SK-N-MC (cell line): ENCODE measurements around the gene ZIC1.
A peak's percentile ranks its signal among the peaks of the same experiment; 100 is the strongest.

ENCODE experiments used
- DNase-seq: peaks from one replicate; pipeline ENCODE4 v3.0.0-alpha.2; 2011; ENCODE audit warnings: low read depth, low spot score
- H3K27ac ChIP-seq: fragments of 200-600 bp; sonication (generic); 2 replicates; pipeline ENCODE4 v1.5.1; 2016; ENCODE audit warnings: mixed run types
- H3K36me3 ChIP-seq: fragments of 200-600 bp; sonication (generic); 2 replicates; pipeline ENCODE4 v1.6.1; 2017; ENCODE audit warnings: antibody characterized with exemption, low read length, mixed read lengths; ENCODE audit not compliant: insufficient read depth
- H3K4me3 ChIP-seq: fragments of 200-600 bp; sonication (generic); 2 replicates; pipeline ENCODE4 v1.5.1; 2016
- H3K9ac ChIP-seq: fragments of 200-600 bp; sonication (generic); 2 replicates; pipeline ENCODE4 v1.8.0; 2017; ENCODE audit warnings: mixed run types, mixed read lengths; ENCODE audit not compliant: insufficient read length
- H3K9me3 ChIP-seq: fragments of 200-600 bp; sonication (generic); 2 replicates; pipeline ENCODE4 v1.6.1; 2017; ENCODE audit warnings: low read depth, mild to moderate bottlenecking, antibody characterized with exemption, low read length, moderate library complexity, mixed read lengths
- EZH2 ChIP-seq: fragments of 200-600 bp; sonication (generic); IDR thresholded peaks from one replicate; pipeline ENCODE4 v1.6.1; 2017; ENCODE audit warnings: antibody characterized with exemption
- FOXP2 ChIP-seq: optimal IDR thresholded peaks from 2 replicates; pipeline ENCODE3; 2011; ENCODE audit warnings: mild to moderate bottlenecking, moderate library complexity; ENCODE audit not compliant: insufficient read depth; ENCODE audit errors: extremely low read length, control extremely low read depth
- POLR2AphosphoS5 ChIP-seq: IDR thresholded peaks from 2 replicates; pipeline ENCODE4 v1.6.1; 2012; ENCODE audit warnings: mild to moderate bottlenecking, low read depth, low read length, borderline replicate concordance

ZIC1 gene

GRCh38 chr3:147413686-147414389 is 4.7 kb downstream of the ZIC1 start:
- DNase-seq, result no peak
- no peak for TF ChIP-seq EZH2
- H3K9ac ChIP-seq, result no peak overlapping the region
- no peaks in the 10 kb centered on the region for H3K9me3 ChIP-seq
- H3K4me3 ChIP-seq, result no peak overlapping the region
- H3K27ac ChIP-seq, result no peak overlapping the region
- no peaks in the 10 kb centered on the region; the same call in 1 of the 2 replicates for H3K36me3 ChIP-seq

GRCh38 chr3:147414390-147415138 is 5.4 kb downstream of the ZIC1 start:
- DNase-seq, result peak; percentile 22
- no peaks in the 10 kb centered on the region for H3K9me3 ChIP-seq
- no peaks in the 10 kb centered on the region; the same call in 1 of the 2 replicates for H3K36me3 ChIP-seq
- TF ChIP-seq FOXP2 (no peak), POLR2AphosphoS5 (peak; percentile 26; the same call in 1 of the 2 replicates), EZH2 (no peak)
- H3K4me3 ChIP-seq, result 0 out of 2 replicates have a peak overlapping the region, but pooled peaks have one; percentile 11
- H3K27ac ChIP-seq, result no peak overlapping the region
- H3K9ac ChIP-seq, result no peak overlapping the region

GRCh38 chr3:147415286-147415685 is 6.1 kb downstream of the ZIC1 start:
- no peaks in the 10 kb centered on the region; the same call in 1 of the 2 replicates for H3K36me3 ChIP-seq
- H3K9ac ChIP-seq, result no peak overlapping the region
- no peaks in the 10 kb centered on the region for H3K9me3 ChIP-seq
- no peak for TF ChIP-seq FOXP2
- TF ChIP-seq EZH2, result no peak
- TF ChIP-seq POLR2AphosphoS5, result no peak
- H3K4me3 ChIP-seq, result no peak overlapping the region
- no peak overlapping the region for H3K27ac ChIP-seq
- no peak for DNase-seq

- Histone ChIP-seq H3K27ac (no peak overlapping the region), H3K9me3 (no peaks in the 10 kb centered on the region), H3K9ac (no peak overlapping the region), H3K36me3 (no peaks in the 10 kb centered on the region; the same call in 1 of the 2 replicates), H3K4me3 (no peak overlapping the region)
- DNase-seq, result no peak
- TF ChIP-seq FOXP2 (no peak), EZH2 (no peak), POLR2AphosphoS5 (no peak)
These were observed 6.7 kb downstream of the ZIC1 start for GRCh38 chr3:147415874-147416273.

- no peaks in the 10 kb centered on the region for H3K9me3 ChIP-seq
- no peak overlapping the region for H3K4me3 ChIP-seq
- no peak for DNase-seq
- H3K27ac ChIP-seq, result no peak overlapping the region
- H3K9ac ChIP-seq, result no peak overlapping the region
- no peaks in the 10 kb centered on the region; the same call in 1 of the 2 replicates for H3K36me3 ChIP-seq
- TF ChIP-seq EZH2, result no peak
- TF ChIP-seq POLR2AphosphoS5, result no peak
- no peak for TF ChIP-seq FOXP2
These were observed 7.8 kb downstream of the ZIC1 start for GRCh38 chr3:147416931-147417330.

GRCh38 chr3:147417551-147418295 is 8.6 kb downstream of the ZIC1 start:
- no peak for DNase-seq
- TF ChIP-seq FOXP2 (no peak), EZH2 (no peak), POLR2AphosphoS5 (no peak)
- Histone ChIP-seq H3K36me3 (no peaks in the 10 kb centered on the region; the same call in 1 of the 2 replicates), H3K27ac (no peak overlapping the region), H3K4me3 (no peak overlapping the region), H3K9ac (no peak overlapping the region), H3K9me3 (no peaks in the 10 kb centered on the region)

- Histone ChIP-seq H3K9ac (no peak overlapping the region), H3K4me3 (no peak overlapping the region), H3K27ac (no peak overlapping the region), H3K36me3 (no peaks in the 10 kb centered on the region; the same call in 1 of the 2 replicates), H3K9me3 (no peaks in the 10 kb centered on the region)
- no peak for DNase-seq
- TF ChIP-seq FOXP2 (no peak), EZH2 (no peak), POLR2AphosphoS5 (no peak)
These were observed 9.2 kb downstream of the ZIC1 start for GRCh38 chr3:147418371-147418781.
